RPMI7951 (cell line): ENCODE data around the gene CPVL. TPM values are rescaled to one million over a fixed set of nuclear protein-coding genes. Genes with fewer than 3 reads are reported as not detected.

Experiments
- DNase-seq: peaks from one replicate; pipeline ENCODE4 v3.0.0-alpha.2; 2012; ENCODE audit warnings: low read depth
- total RNA-seq: library from RNA; depleted of rRNA; stranded (reverse); fragments of >200 nt; shearing (Covaris generic); gene quantifications from 2 replicates; pipeline ENCODE4 v1.2.3, GENCODE V29; 2014; rRNA removed

Gene CPVL
- total RNA-seq, 1 experiment from 2014 or later: 3.8 TPM

GRCh38 chr7:28976022-28976421 is 170.3 kb downstream of the CPVL start:
- DNase-seq: no peak

GRCh38 chr7:28973591-28973990 is 172.7 kb downstream of the CPVL start:
- no peak for DNase-seq

- DNase-seq: no peak
Observed at GRCh38 chr7:28964056-28964455, 182.3 kb downstream of the CPVL start.

- DNase-seq: no peak
Observed at GRCh38 chr7:28961972-28962371, 184.4 kb downstream of the CPVL start.

- DNase-seq: no peak
Observed at GRCh38 chr7:28960071-28960840, 186.1 kb downstream of the CPVL start.

- DNase-seq: no peak
Observed at GRCh38 chr7:28958980-28959347, 187.4 kb downstream of the CPVL start.

GRCh38 chr7:28958235-28958979 is 187.9 kb downstream of the CPVL start, which contains the start of gene TRIL:
TRIL (minus strand) TSS chr7:28958330; CDS start chr7:28958046, 284 bp downstream.
- DNase-seq: peak; percentile 90

- DNase-seq: peak; percentile 46
Observed at GRCh38 chr7:28957751-28958234, 188.5 kb downstream of the CPVL start.

- peak; percentile 37 for DNase-seq
Observed at GRCh38 chr7:28957064-28957750, 189.1 kb downstream of the CPVL start.

- peak; percentile 48 for DNase-seq
Observed at GRCh38 chr7:28956608-28957063, 189.7 kb downstream of the CPVL start.

- DNase-seq: no peak
Observed at GRCh38 chr7:28955718-28956607, 190.4 kb downstream of the CPVL start.

GRCh38 chr7:28955356-28955717 is 191.0 kb downstream of the CPVL start:
- DNase-seq: no peak

- no peak for DNase-seq
Observed at GRCh38 chr7:28954946-28955345, 191.4 kb downstream of the CPVL start.

- no peak for DNase-seq
Observed at GRCh38 chr7:28954471-28954870, 191.9 kb downstream of the CPVL start.

- peak; percentile 96 for DNase-seq
Observed at GRCh38 chr7:28953633-28954032, 192.7 kb downstream of the CPVL start.

Other genes with a start within 250 kb of the CPVL start
- gene TRIL, start 188.2 kb downstream of the CPVL start, total RNA-seq: 6.4 and 7.1 TPM in 2 replicates
- gene CHN2, start 48.2 kb upstream of the CPVL start, total RNA-seq: 0.20 and 0.36 TPM in 2 replicates